Subcutaneous abdominal adipose tissue (tissue), 5 donors: Measurements from ENCODE around the gene RAB23.

Source experiments
- H3K27ac ChIP-seq: one replicate; pipeline ENCODE4 v1.7.0; 2013; ENCODE audit warnings: low read depth, mild to moderate bottlenecking, inconsistent platforms, low read length, moderate library complexity
- H3K27me3 ChIP-seq, 5 donors: one replicate each; pipeline ENCODE4 v1.7.0; 2013; ENCODE audit warnings: low read length in 5 of 5, inconsistent platforms in 1 of 5; ENCODE audit not compliant: control insufficient read depth in 5 of 5, insufficient read depth in 4 of 5
- H3K36me3 ChIP-seq, 5 donors: one replicate each; pipeline ENCODE4 v1.7.0; 2013; ENCODE audit warnings: low read length in 5 of 5; ENCODE audit not compliant: control insufficient read depth in 5 of 5, insufficient read depth in 5 of 5
- H3K4me1 ChIP-seq, 5 donors: one replicate each; pipeline ENCODE4 v1.7.0; 2013; ENCODE audit warnings: low read length in 5 of 5, mild to moderate bottlenecking in 3 of 5, moderate library complexity in 1 of 5; ENCODE audit not compliant: control insufficient read depth in 5 of 5, insufficient read depth in 5 of 5
- H3K4me3 ChIP-seq, 5 donors: one replicate each; pipeline ENCODE4 v1.7.0; 2013; ENCODE audit warnings: low read length in 5 of 5, low read depth in 1 of 5
- H3K9ac ChIP-seq, 5 donors: one replicate each; pipeline ENCODE4 v1.7.0; 2013; ENCODE audit warnings: low read length in 5 of 5, mild to moderate bottlenecking in 4 of 5, moderate library complexity in 3 of 5
- H3K9me3 ChIP-seq, 5 donors: one replicate each; pipeline ENCODE4 v1.7.0; 2013; ENCODE audit warnings: low read length in 5 of 5; ENCODE audit not compliant: control insufficient read depth in 5 of 5
- donor health status: healthy.
- donor health status: healthy.
- donor health status: healthy.
- donor health status: healthy.
- donor health status: healthy.

RAB23 gene

GRCh38 chr6:57216235-57217101, 5.6 kb downstream of the RAB23 start:
- Histone ChIP-seq H3K4me3 (no peak overlapping the region), H3K9ac (no peak overlapping the region), H3K27me3 (no peaks in the 10 kb centered on the region), H3K27ac (no peak overlapping the region), H3K36me3 (no peaks in the 10 kb centered on the region), H3K9me3 (no peaks in the 10 kb centered on the region), H3K4me1 (peaks cover 0 to 11% (median 8%) of the 10 kb centered on the region in 5 donors)

- Histone ChIP-seq H3K9ac (no peak overlapping the region), H3K27me3 (no peaks in the 10 kb centered on the region), H3K4me3 (no peak overlapping the region), H3K36me3 (no peaks in the 10 kb centered on the region), H3K27ac (no peak overlapping the region), H3K4me1 (peaks cover 0 to 6% (median 0%) of the 10 kb centered on the region in 5 donors), H3K9me3 (no peaks in the 10 kb centered on the region)
These were observed 6.8 kb downstream of the RAB23 start for GRCh38 chr6:57215260-57215659.

GRCh38 chr6:57210060-57210459, 12.0 kb downstream of the RAB23 start:
- Histone ChIP-seq H3K4me1 (peaks cover 0 to 2% (median 0%) of the 10 kb centered on the region in 5 donors), H3K27ac (no peak overlapping the region), H3K9me3 (no peaks in the 10 kb centered on the region), H3K36me3 (no peaks in the 10 kb centered on the region), H3K9ac (no peak overlapping the region), H3K27me3 (no peaks in the 10 kb centered on the region), H3K4me3 (no peak overlapping the region)

GRCh38 chr6:57209030-57209429, 13.1 kb downstream of the RAB23 start:
- Histone ChIP-seq H3K27me3 (no peaks in the 10 kb centered on the region), H3K9me3 (no peaks in the 10 kb centered on the region), H3K36me3 (no peaks in the 10 kb centered on the region), H3K4me3 (no peak overlapping the region), H3K4me1 (peaks cover 0 to 2% (median 0%) of the 10 kb centered on the region in 5 donors), H3K9ac (no peak overlapping the region), H3K27ac (no peak overlapping the region)

- H3K4me1 ChIP-seq: peaks cover 0 to 2% (median 0%) of the 10 kb centered on the region in 5 donors
- no peaks in the 10 kb centered on the region for H3K9me3 ChIP-seq
- H3K27me3 ChIP-seq: no peaks in the 10 kb centered on the region
- H3K9ac ChIP-seq: no peak overlapping the region
- no peaks in the 10 kb centered on the region for H3K36me3 ChIP-seq
- H3K27ac ChIP-seq: no peak overlapping the region
- H3K4me3 ChIP-seq: no peak overlapping the region
These were observed 14.2 kb downstream of the RAB23 start for GRCh38 chr6:57207872-57208271.

GRCh38 chr6:57207141-57207540, 15.0 kb downstream of the RAB23 start:
- H3K27ac ChIP-seq: no peak overlapping the region
- H3K9ac ChIP-seq: no peak overlapping the region
- no peaks in the 10 kb centered on the region for H3K36me3 ChIP-seq
- H3K9me3 ChIP-seq: no peaks in the 10 kb centered on the region
- H3K4me1 ChIP-seq: peaks cover 0 to 2% (median 0%) of the 10 kb centered on the region in 5 donors
- no peaks in the 10 kb centered on the region for H3K27me3 ChIP-seq
- H3K4me3 ChIP-seq: no peak overlapping the region

GRCh38 chr6:57205550-57206328, 16.4 kb downstream of the RAB23 start:
- Histone ChIP-seq H3K36me3 (no peaks in the 10 kb centered on the region), H3K9ac (peak overlapping the region in 1 of 5 donors; percentile 8), H3K4me1 (peaks cover 0 to 2% (median 0%) of the 10 kb centered on the region in 5 donors), H3K27me3 (no peaks in the 10 kb centered on the region), H3K4me3 (no peak overlapping the region), H3K27ac (no peak overlapping the region), H3K9me3 (no peaks in the 10 kb centered on the region)

GRCh38 chr6:57201718-57202117, 20.4 kb downstream of the RAB23 start:
- peaks cover 0 to 2% (median 0%) of the 10 kb centered on the region in 5 donors for H3K4me1 ChIP-seq
- no peak overlapping the region for H3K27ac ChIP-seq
- no peak overlapping the region for H3K9ac ChIP-seq

GRCh38 chr6:57198926-57199636, 23.0 kb downstream of the RAB23 start:
- Histone ChIP-seq H3K27ac (no peak overlapping the region), H3K9ac (no peak overlapping the region), H3K4me1 (no peaks in the 10 kb centered on the region), H3K9me3 (no peaks in the 10 kb centered on the region), H3K27me3 (no peaks in the 10 kb centered on the region), H3K4me3 (no peak overlapping the region), H3K36me3 (peaks cover 0 to 2% (median 0%) of the 10 kb centered on the region in 5 donors)

More at GRCh38 chr6:57201718-57202117, 20.4 kb downstream of the RAB23 start:
- no peaks in the 10 kb centered on the region for H3K9me3 ChIP-seq
- H3K4me3 ChIP-seq: no peak overlapping the region
- H3K27me3 ChIP-seq: no peaks in the 10 kb centered on the region
- H3K36me3 ChIP-seq: no peaks in the 10 kb centered on the region
